ENCODE results near the gene ZNF827.

- TF ChIP-seq CTCF (conservative IDR thresholded peaks at IDR 0.05; ENCODE audit: low read length) (no peak), EZH2phosphoT487 (IDR thresholded peaks at IDR 0.05; ENCODE audit: borderline replicate concordance) (no peak)
These were observed 53.8 kb downstream of the ZNF827 start for GRCh38 chr4:145884775-145885174.

All from Loucy (cell line).